ENCODE data around the gene STX7.

STX7 gene

GRCh38 chr6:132527791-132528190 lies 14.9 kb upstream of the STX7 start:
- Histone ChIP-seq H3K9me2 (ENCODE audit: low read depth, low read length) (no peaks in the 10 kb centered on the region), H3K27ac (ENCODE audit: low read depth, low read length, poor library complexity, severe bottlenecking) (no peak overlapping the region), H3K9ac (ENCODE audit: low read length) (no peak overlapping the region), H3K36me3 (ENCODE audit: insufficient read depth, low read length) (no peaks in the 10 kb centered on the region), H3K27me3 (ENCODE audit: insufficient read depth, low read length) (no peaks in the 10 kb centered on the region), H3K4me3 (ENCODE audit: low read depth, low read length, poor library complexity, severe bottlenecking) (no peak overlapping the region), H4K20me1 (ENCODE audit: insufficient read depth, low read length) (no peaks in the 10 kb centered on the region), H3K9me3 (ENCODE audit: low read length) (0 out of 2 replicates have a peak, but pooled peaks cover 3% of the 10 kb centered on the region), H3K4me1 (ENCODE audit: insufficient read depth, low read length, severe bottlenecking) (peaks cover 10% of the 10 kb centered on the region), H3F3A (ENCODE audit: insufficient read depth, low read length) (no peaks in the 10 kb centered on the region), H2AFZ (ENCODE audit: low read length) (no peak overlapping the region), H3K4me2 (ENCODE audit: low read length) (no peak overlapping the region), H3K79me2 (ENCODE audit: insufficient read depth, low read length) (no peaks in the 10 kb centered on the region)
- TF ChIP-seq EZH2 (IDR thresholded peaks at IDR 0.05; ENCODE audit: borderline replicate concordance, low read length): no peak
- no peak for TF ChIP-seq CTCF (IDR thresholded peaks at IDR 0.05; ENCODE audit: low read length)

GRCh38 chr6:132526461-132526860 lies 13.5 kb upstream of the STX7 start:
- H3K4me1 ChIP-seq (ENCODE audit: insufficient read depth, low read length, severe bottlenecking): peaks cover 10% of the 10 kb centered on the region
- H3K4me2 ChIP-seq (ENCODE audit: low read length): no peak overlapping the region

GRCh38 chr6:132525866-132526265 lies 12.9 kb upstream of the STX7 start:
- Histone ChIP-seq H4K20me1 (ENCODE audit: insufficient read depth, low read length) (no peaks in the 10 kb centered on the region), H3K4me3 (ENCODE audit: low read depth, low read length, poor library complexity, severe bottlenecking) (no peak overlapping the region), H3K9ac (ENCODE audit: low read length) (no peak overlapping the region), H3K9me3 (ENCODE audit: low read length) (no peaks in the 10 kb centered on the region), H3K4me2 (ENCODE audit: low read length) (no peak overlapping the region), H3K27me3 (ENCODE audit: insufficient read depth, low read length) (no peaks in the 10 kb centered on the region), H2AFZ (ENCODE audit: low read length) (no peak overlapping the region), H3K9me2 (ENCODE audit: low read depth, low read length) (no peaks in the 10 kb centered on the region), H3K79me2 (ENCODE audit: insufficient read depth, low read length) (no peaks in the 10 kb centered on the region), H3K36me3 (ENCODE audit: insufficient read depth, low read length) (no peaks in the 10 kb centered on the region), H3K4me1 (ENCODE audit: insufficient read depth, low read length, severe bottlenecking) (peaks cover 10% of the 10 kb centered on the region), H3K27ac (ENCODE audit: low read depth, low read length, poor library complexity, severe bottlenecking) (no peak overlapping the region), H3F3A (ENCODE audit: insufficient read depth, low read length) (no peaks in the 10 kb centered on the region)
- no peak for TF ChIP-seq EZH2 (IDR thresholded peaks at IDR 0.05; ENCODE audit: borderline replicate concordance, low read length)
- TF ChIP-seq CTCF (IDR thresholded peaks at IDR 0.05; ENCODE audit: low read length): no peak

More at GRCh38 chr6:132526461-132526860, 13.5 kb upstream of the STX7 start:
- no peak overlapping the region for H2AFZ ChIP-seq (ENCODE audit: low read length)
- H3K9me3 ChIP-seq (ENCODE audit: low read length): no peaks in the 10 kb centered on the region
- no peaks in the 10 kb centered on the region for H3K27me3 ChIP-seq (ENCODE audit: insufficient read depth, low read length)
- no peak overlapping the region for H3K4me3 ChIP-seq (ENCODE audit: low read depth, low read length, poor library complexity, severe bottlenecking)
- H3K9ac ChIP-seq (ENCODE audit: low read length): no peak overlapping the region
- H3K9me2 ChIP-seq (ENCODE audit: low read depth, low read length): no peaks in the 10 kb centered on the region
- H4K20me1 ChIP-seq (ENCODE audit: insufficient read depth, low read length): no peaks in the 10 kb centered on the region
- H3F3A ChIP-seq (ENCODE audit: insufficient read depth, low read length): no peaks in the 10 kb centered on the region
- no peaks in the 10 kb centered on the region for H3K79me2 ChIP-seq (ENCODE audit: insufficient read depth, low read length)
- no peak overlapping the region for H3K27ac ChIP-seq (ENCODE audit: low read depth, low read length, poor library complexity, severe bottlenecking)
- TF ChIP-seq CTCF (IDR thresholded peaks at IDR 0.05; ENCODE audit: low read length) (no peak), EZH2 (IDR thresholded peaks at IDR 0.05; ENCODE audit: borderline replicate concordance, low read length) (no peak)
- no peaks in the 10 kb centered on the region for H3K36me3 ChIP-seq (ENCODE audit: insufficient read depth, low read length)

All from OCI-LY1 (cell line).